Bronchial epithelial cell (primary cell): ENCODE measurements around the gene RCL1. TPM values are rescaled to one million over a fixed set of nuclear protein-coding genes. Genes with fewer than 3 reads are reported as not detected.

Experiments used
- DNase-seq: peaks from one replicate; pipeline ENCODE4 v3.0.0-alpha.2; 2010; ENCODE audit warnings: low read depth
- FAIRE-seq: peaks from 2 replicates; lab custom pipeline; 2011; peaks lifted over from hg19 to GRCh38; lab: Jason Lieb, UNC
- H3K27me3 ChIP-seq: 2 replicates; pipeline ENCODE4 v1.5.1; 2011; ENCODE audit warnings: low read length; ENCODE audit not compliant: control insufficient read depth, insufficient read depth
- H3K36me3 ChIP-seq: 2 replicates; pipeline ENCODE4 v1.5.1; 2011; ENCODE audit warnings: low read length; ENCODE audit not compliant: control insufficient read depth, insufficient read depth
- H3K4me3 ChIP-seq: 2 replicates; pipeline ENCODE4 v1.5.1; 2011; ENCODE audit warnings: mild to moderate bottlenecking, low read depth, low read length, control low read depth
- total RNA-seq: library from RNA; depleted of rRNA; stranded (reverse); fragments of >200 nt; gene quantifications from 2 replicates; pipeline ENCODE4 v1.2.1, GENCODE V29; 2014
- TF ChIP-seq, protein P1 (sequence below): IDR thresholded peaks from 2 replicates; pipeline ENCODE4 v1.5.1; 2011; ENCODE audit warnings: mild to moderate bottlenecking, moderate library complexity, low read length, control low read depth, inconsistent platforms; ENCODE audit not compliant: insufficient read depth, severe bottlenecking

RCL1 gene
- total RNA-seq, 1 donor from 2014 or later: 21.9 TPM

DNA sequence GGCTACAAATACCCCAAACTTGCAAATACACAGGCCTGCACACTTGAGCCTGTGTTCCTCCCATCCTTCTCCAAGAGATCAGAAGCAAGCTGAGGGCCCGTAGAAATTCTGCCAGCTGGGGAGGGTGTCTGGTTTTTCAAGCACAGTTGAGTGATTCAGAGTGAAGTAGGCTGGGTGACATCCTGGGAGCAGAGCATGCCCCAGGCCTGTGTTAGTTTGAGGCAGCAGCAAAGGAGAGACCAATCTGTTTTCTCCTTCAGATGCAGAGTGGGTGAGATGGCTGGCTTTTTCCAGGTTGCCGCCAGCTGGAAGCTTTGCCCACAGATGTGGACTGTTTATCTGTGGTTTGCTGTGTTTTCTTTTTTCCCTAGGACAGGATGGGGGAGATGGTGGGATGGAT is 63.1 kb downstream of the RCL1 start:
- peak; percentile 12 for DNase-seq
- Histone ChIP-seq H3K36me3 (peaks cover 14% of the 10 kb centered on the region), H3K27me3 (no peaks in the 10 kb centered on the region), H3K4me3 (no peak overlapping the region)
- FAIRE-seq: no peak
- TF ChIP-seq, protein P1, sequence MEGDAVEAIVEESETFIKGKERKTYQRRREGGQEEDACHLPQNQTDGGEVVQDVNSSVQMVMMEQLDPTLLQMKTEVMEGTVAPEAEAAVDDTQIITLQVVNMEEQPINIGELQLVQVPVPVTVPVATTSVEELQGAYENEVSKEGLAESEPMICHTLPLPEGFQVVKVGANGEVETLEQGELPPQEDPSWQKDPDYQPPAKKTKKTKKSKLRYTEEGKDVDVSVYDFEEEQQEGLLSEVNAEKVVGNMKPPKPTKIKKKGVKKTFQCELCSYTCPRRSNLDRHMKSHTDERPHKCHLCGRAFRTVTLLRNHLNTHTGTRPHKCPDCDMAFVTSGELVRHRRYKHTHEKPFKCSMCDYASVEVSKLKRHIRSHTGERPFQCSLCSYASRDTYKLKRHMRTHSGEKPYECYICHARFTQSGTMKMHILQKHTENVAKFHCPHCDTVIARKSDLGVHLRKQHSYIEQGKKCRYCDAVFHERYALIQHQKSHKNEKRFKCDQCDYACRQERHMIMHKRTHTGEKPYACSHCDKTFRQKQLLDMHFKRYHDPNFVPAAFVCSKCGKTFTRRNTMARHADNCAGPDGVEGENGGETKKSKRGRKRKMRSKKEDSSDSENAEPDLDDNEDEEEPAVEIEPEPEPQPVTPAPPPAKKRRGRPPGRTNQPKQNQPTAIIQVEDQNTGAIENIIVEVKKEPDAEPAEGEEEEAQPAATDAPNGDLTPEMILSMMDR: no peak

DNA sequence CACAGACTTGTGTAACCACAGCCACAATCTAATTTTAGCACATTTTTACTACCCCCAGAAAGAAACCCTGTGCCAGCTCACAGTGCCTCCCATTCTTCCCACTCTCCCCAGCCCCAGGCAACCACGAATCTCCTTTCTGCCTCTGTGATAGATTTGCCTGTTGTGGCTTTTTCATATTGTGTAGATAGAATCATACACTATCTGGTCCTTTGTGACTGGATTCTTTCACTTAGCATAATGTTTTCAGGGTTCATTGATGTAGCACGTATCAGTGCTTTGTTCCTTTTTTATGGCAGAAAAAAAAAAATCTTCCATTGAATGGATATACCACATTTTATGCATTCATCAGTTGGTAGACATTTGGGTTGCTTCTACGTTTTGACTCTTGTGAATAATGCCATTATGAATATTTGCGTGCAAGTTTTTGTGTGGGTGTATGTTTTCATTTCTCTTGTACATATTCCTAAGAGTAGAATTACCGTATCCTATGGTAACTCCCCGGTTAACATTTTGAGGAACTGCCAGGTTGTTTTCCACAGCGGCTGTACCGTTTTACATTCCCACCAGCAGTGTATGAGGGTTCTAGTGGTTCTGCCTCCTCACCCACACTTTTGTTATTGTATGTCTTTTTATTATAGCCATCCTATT is 64.5 kb downstream of the RCL1 start:
- Histone ChIP-seq H3K4me3 (no peak overlapping the region), H3K27me3 (no peaks in the 10 kb centered on the region), H3K36me3 (peaks cover 14% of the 10 kb centered on the region)
- TF ChIP-seq, protein P1: no peak
- no peak for DNase-seq
- no peak for FAIRE-seq

DNA sequence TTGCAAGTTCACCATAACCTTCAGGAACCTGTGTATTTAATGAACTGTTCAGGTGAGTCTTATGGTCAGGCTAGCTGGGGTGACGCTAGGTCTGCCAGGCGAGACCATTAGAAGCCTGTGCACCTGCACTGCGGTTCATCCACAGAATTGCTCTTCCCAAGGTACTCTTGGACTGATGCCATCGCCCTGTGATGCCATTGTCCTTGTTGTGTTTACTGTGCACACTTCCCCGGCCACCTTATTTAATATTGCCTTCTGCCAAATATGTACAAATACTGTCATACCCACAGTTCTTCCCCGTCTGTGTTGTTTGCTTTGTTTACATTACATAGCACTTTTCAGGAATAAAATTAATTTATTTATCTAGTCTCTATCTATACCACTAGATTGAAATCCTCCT is 66.3 kb downstream of the RCL1 start:
- TF ChIP-seq, protein P1: no peak
- FAIRE-seq (no peak), DNase-seq (no peak)
- H3K27me3 ChIP-seq: no peaks in the 10 kb centered on the region
- peaks cover 7% of the 10 kb centered on the region for H3K36me3 ChIP-seq
- H3K4me3 ChIP-seq: no peak overlapping the region

DNA sequence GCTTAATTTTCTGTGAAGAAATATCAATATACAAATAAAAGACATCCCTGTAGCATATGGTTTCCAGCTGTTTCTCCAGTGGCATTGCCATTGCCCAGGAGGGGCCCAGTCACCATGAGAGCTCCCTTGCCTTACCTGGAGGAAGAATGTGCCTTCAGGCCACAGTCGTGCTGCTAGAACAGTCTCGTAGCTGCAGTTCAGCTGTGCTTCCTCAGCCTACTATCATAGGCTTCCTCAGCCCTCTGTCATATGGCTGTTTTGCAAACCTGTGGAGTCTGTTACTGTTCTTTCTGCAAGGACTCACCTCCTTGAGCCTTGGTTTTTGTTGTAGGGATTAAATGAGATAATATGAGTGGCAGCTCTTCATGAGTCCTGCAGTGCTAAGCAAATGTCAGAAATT is 67.6 kb downstream of the RCL1 start:
- no peak for FAIRE-seq
- H3K36me3 ChIP-seq: peaks cover 5% of the 10 kb centered on the region

DNA sequence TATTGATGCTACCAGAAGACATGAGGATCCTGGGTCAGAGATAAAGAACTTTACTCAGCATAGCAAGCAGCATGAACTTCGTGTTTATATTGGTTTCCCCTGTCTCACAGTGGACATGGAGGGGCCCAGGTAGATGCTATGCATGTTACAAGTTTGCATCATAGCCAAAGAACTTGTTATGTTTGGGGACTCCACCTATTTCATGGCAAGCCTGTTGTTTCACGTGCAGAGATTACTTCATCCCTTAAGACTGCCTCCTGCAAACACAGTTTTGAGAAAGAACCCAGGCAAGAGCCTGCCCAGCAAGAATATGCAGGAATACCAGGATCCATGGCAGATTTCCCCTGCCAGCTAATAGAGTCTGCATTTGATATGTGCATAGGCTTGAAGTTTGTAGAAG is 68.4 kb downstream of the RCL1 start:
- peaks cover 5% of the 10 kb centered on the region for H3K36me3 ChIP-seq
- no peak overlapping the region for H3K4me3 ChIP-seq
- no peaks in the 10 kb centered on the region for H3K27me3 ChIP-seq
- no peak for FAIRE-seq
- TF ChIP-seq, protein P1: no peak
- peak; percentile 61 for DNase-seq

More for the DNA sequence above, 67.6 kb downstream of the RCL1 start:
- Histone ChIP-seq H3K27me3 (no peaks in the 10 kb centered on the region), H3K4me3 (no peak overlapping the region)
- DNase-seq: no peak
- TF ChIP-seq, protein P1: no peak

DNA sequence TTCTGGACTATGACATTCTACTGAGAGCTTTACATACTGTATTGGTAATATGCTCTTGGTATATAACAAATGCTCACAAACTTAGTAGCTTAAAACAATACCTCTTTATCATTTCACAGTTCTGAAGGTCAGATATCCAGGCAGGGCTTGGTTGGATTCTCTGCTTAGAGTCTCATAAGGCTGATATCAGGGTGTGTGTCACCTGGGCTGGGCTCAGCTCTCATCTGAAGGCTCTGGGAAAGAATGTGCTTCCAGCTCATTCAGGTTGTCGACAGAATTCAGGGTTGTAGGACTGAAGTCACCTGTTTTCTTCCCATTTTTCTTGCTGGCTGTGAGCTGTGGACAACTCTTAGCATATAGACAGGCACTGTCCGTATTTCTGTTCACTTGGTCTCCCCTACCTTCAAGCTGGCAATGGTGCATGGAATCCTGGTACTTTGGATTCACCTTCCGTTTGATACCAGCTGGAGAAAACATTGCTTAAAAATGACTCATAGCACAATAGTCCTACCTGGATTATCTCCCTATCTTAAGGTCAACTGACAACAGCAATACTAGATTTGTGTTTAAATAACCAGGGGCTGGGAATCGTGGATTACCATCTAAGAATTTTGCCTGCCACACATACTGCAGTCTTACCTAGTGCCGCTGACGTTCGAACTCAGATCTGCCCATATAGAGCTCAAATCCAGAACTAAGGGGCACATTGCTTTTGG is 69.2 kb downstream of the RCL1 start:
- Histone ChIP-seq H3K27me3 (no peaks in the 10 kb centered on the region), H3K36me3 (peaks cover 5% of the 10 kb centered on the region), H3K4me3 (no peak overlapping the region)
- FAIRE-seq (peak; percentile 40), DNase-seq (peak; percentile 19)
- TF ChIP-seq, protein P1: no peak
